Measurements from ENCODE around the gene DDIT4. TPM values are rescaled to one million over a fixed set of nuclear protein-coding genes. Genes with fewer than 3 reads are reported as not detected.
"Not testable (repeated sequence)": the region's sequence is repeated elsewhere in the genome, so short reads cannot be mapped to it uniquely, and the experiment has no call there.

DDIT4 gene
- total and polyA plus RNA-seq, 9 of the 15 experiments (the other 6 are each of a cell fraction or from before 2014, with no cell fraction given) = 8.2 to 675 (median 159) TPM

- Histone ChIP-seq H3K4me1 (replicated peaks in 1 of 2; ENCODE audit: control insufficient read depth in 2 of 2, insufficient read depth in 2 of 2, low read length in 2 of 2) (peaks cover 4 to 11% of the 10 kb centered on the region in 2 experiments; a peak in 3 of 5 replicates), H3K79me2 (ENCODE audit: control insufficient read depth, insufficient read depth, low read length) (peaks cover 38% of the 10 kb centered on the region), H3K36me3 (ENCODE audit: control insufficient read depth, insufficient read depth, low read length) (peaks cover 38% of the 10 kb centered on the region)
- intact Hi-C loops (cut with micrococcal nuclease); FAIRE-seq; ATAC-seq; H3K27ac ChIP-seq (ENCODE audit: extremely low read depth, low read depth, low read length); H3K4me3 ChIP-seq; H3K9me1 ChIP-seq (ENCODE audit: control insufficient read depth, insufficient read depth, low read length); H3K27me3 ChIP-seq (ENCODE audit: control insufficient read depth in 2 of 2, insufficient read depth in 2 of 2, low read length in 2 of 2); H3K9ac ChIP-seq (ENCODE audit: insufficient read depth in 1 of 2, low read depth in 2 of 2, low read length in 2 of 2); DNase-seq (ENCODE audit: extremely low read depth in 1 of 4, low spot score in 3 of 4); H2AFZ ChIP-seq (ENCODE audit: low read depth, low read length); H4K20me1 ChIP-seq (replicated peaks; ENCODE audit: control insufficient read depth, insufficient read depth, low read length); H3K9me3 ChIP-seq (replicated peaks; ENCODE audit: control insufficient read depth, insufficient read depth, low read depth, low read length); H3K4me2 ChIP-seq (ENCODE audit: insufficient read depth, low read length); BruUV-seq (replicated peaks): not testable (repeated sequence)
- ChIA-PET CTCF (ENCODE audit: low intra/inter-chr PET ratio) (interaction anchor here (2.4 kb wide), 1 partner anchor 327 kb away, joined by 27 read pairs; no protein-coding TSS in a partner anchor), POLR2A (interaction anchor here (1.2 to 9.2 kb wide), 3 partner anchors 13 to 53 kb away, joined by 5 to 70 read pairs (median 5); partner anchors contain the start of gene DDIT4)
- 88% methylated on average over 5 of the region's 6 CpGs for WGBS (ENCODE audit: insufficient coverage, low coverage, missing lambda C conversion rate)
- in situ Hi-C loops (cut with MboI) = loop anchor here (5.0 to 10.0 kb wide), 2 partner anchors 103 to 319 kb away; no protein-coding TSS in a partner anchor
Observed at GRCh38 chr10:72224191-72224590, 49.5 kb upstream of the DDIT4 start.

GRCh38 chr10:72226418-72227027 is 47.2 kb upstream of the DDIT4 start:
- H2AFZ ChIP-seq (ENCODE audit: low read depth, low read length) = no peak overlapping the region
- no peaks in the 10 kb centered on the region for H4K20me1 ChIP-seq (replicated peaks; ENCODE audit: control insufficient read depth, insufficient read depth, low read length)
- FAIRE-seq (no peak), ATAC-seq (no peak), DNase-seq (ENCODE audit: extremely low read depth in 1 of 4, low spot score in 3 of 4) (no peak)
- no peak overlapping the region for H3K4me3 ChIP-seq
- BruUV-seq (replicated peaks) = no TSS peak
- intact Hi-C loops (cut with micrococcal nuclease) (no loop called here), in situ Hi-C loops (cut with MboI) (loop anchor here (10.0 kb wide), 1 partner anchor 322 kb away; no protein-coding TSS in a partner anchor)
- no peak overlapping the region for H3K9ac ChIP-seq (ENCODE audit: insufficient read depth in 1 of 2, low read depth in 2 of 2, low read length in 2 of 2)
- no peak overlapping the region for H3K4me2 ChIP-seq (ENCODE audit: insufficient read depth, low read length)
- peaks cover 4 to 11% of the 10 kb centered on the region in 2 experiments; a peak in 2 of 5 replicates for H3K4me1 ChIP-seq (replicated peaks in 1 of 2; ENCODE audit: control insufficient read depth in 2 of 2, insufficient read depth in 2 of 2, low read length in 2 of 2)
- peaks cover 44% of the 10 kb centered on the region for H3K79me2 ChIP-seq (ENCODE audit: control insufficient read depth, insufficient read depth, low read length)
- H3K9me1 ChIP-seq (ENCODE audit: control insufficient read depth, insufficient read depth, low read length) = no peaks in the 10 kb centered on the region
- peaks cover 44% of the 10 kb centered on the region for H3K36me3 ChIP-seq (ENCODE audit: control insufficient read depth, insufficient read depth, low read length)
- H3K27ac ChIP-seq (ENCODE audit: extremely low read depth, low read depth, low read length) = no peak overlapping the region
- H3K27me3 ChIP-seq (ENCODE audit: control insufficient read depth in 2 of 2, insufficient read depth in 2 of 2, low read length in 2 of 2) = no peaks in the 10 kb centered on the region
- H3K9me3 ChIP-seq (replicated peaks; ENCODE audit: control insufficient read depth, insufficient read depth, low read depth, low read length) = no peaks in the 10 kb centered on the region
- 87% methylated on average over 5 of the region's 6 CpGs for WGBS (ENCODE audit: insufficient coverage, low coverage, missing lambda C conversion rate)
- ChIA-PET CTCF (ENCODE audit: low intra/inter-chr PET ratio) (no interaction called here), POLR2A (interaction anchor here (0.6 to 9.2 kb wide), 7 partner anchors 10 to 827 kb away, joined by 3 to 70 read pairs (median 4); partner anchors contain the start of genes ANAPC16, ASCC1 and DDIT4)
- TF ChIP-seq, protein P1, sequence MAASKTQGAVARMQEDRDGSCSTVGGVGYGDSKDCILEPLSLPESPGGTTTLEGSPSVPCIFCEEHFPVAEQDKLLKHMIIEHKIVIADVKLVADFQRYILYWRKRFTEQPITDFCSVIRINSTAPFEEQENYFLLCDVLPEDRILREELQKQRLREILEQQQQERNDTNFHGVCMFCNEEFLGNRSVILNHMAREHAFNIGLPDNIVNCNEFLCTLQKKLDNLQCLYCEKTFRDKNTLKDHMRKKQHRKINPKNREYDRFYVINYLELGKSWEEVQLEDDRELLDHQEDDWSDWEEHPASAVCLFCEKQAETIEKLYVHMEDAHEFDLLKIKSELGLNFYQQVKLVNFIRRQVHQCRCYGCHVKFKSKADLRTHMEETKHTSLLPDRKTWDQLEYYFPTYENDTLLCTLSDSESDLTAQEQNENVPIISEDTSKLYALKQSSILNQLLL (CRISPR knock-in tag; IDR thresholded peaks at IDR 0.05; ENCODE audit: borderline replicate concordance) = no peak
- TF ChIP-seq ZNF592 (IDR thresholded peaks at IDR 0.05) = no peak
- no peak for TF ChIP-seq XRCC4 (IDR thresholded peaks at IDR 0.05; ENCODE audit: extremely low read depth, insufficient read depth, insufficient read length)
- TF ChIP-seq, protein P2, sequence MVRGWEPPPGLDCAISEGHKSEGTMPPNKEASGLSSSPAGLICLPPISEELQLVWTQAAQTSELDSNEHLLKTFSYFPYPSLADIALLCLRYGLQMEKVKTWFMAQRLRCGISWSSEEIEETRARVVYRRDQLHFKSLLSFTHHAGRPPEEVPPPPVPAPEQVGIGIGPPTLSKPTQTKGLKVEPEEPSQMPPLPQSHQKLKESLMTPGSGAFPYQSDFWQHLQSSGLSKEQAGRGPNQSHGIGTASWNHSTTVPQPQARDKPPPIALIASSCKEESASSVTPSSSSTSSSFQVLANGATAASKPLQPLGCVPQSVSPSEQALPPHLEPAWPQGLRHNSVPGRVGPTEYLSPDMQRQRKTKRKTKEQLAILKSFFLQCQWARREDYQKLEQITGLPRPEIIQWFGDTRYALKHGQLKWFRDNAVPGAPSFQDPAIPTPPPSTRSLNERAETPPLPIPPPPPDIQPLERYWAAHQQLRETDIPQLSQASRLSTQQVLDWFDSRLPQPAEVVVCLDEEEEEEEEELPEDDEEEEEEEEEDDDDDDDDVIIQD (CRISPR knock-in tag; IDR thresholded peaks at IDR 0.05) = no peak
- no peak for TF ChIP-seq ZNF263 (CRISPR knock-in tag; IDR thresholded peaks at IDR 0.05; ENCODE audit: borderline replicate concordance)
- TF ChIP-seq ZNF445 (CRISPR knock-in tag; IDR thresholded peaks at IDR 0.05; ENCODE audit: low read depth) = no peak
